Fibroblast of skin of scalp (primary cell): ENCODE results near the gene ZNF469.
"Not testable (repeated sequence)": the region's sequence is repeated elsewhere in the genome, so short reads cannot be mapped to it uniquely, and the experiment has no call there.

ENCODE experiments used
- DNase-seq: peaks from one replicate; pipeline ENCODE4 v3.0.0-alpha.2; 2013

The ZNF469 gene

GRCh38 chr16:88347656-88348376, 34.9 kb upstream of the ZNF469 start:
- DNase-seq, result no peak

DNA sequence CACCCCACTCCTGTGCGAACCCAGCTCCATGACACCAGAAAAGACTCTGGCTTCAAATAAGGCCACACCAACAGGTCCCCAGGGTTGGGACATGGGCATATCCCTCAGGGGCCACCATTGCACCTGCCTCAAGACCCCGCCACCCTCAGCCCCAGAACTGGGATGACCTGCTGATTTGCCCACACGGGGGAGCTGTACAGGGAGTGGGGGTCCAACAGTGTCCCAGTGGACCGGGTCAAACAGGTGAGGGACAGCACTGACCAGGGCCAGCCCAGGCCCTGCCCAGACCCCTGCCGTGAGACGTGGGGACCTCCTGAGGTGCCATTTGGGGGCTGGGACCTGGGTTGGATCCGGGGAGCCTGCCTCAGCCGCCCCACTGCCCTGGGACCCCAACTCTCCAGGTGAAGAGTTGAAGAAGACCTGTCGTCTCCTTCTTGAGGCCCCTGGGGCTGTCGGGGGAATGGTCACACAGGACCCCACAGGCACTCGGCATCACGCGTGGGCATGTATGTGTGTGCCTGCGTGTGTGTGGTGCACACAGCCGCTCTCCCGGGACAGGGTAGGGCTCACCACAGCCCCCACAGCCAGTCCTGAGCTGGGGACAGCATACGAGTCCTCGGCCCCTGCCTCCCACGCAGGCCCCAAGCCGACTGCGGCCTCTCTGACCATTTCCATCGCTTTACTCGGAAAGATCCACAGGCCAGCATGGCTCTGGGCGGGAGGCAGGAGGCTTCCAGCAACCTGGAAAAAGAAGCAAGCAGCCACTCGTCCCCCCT, 34.2 kb upstream of the ZNF469 start:
- DNase-seq, result no peak

DNA sequence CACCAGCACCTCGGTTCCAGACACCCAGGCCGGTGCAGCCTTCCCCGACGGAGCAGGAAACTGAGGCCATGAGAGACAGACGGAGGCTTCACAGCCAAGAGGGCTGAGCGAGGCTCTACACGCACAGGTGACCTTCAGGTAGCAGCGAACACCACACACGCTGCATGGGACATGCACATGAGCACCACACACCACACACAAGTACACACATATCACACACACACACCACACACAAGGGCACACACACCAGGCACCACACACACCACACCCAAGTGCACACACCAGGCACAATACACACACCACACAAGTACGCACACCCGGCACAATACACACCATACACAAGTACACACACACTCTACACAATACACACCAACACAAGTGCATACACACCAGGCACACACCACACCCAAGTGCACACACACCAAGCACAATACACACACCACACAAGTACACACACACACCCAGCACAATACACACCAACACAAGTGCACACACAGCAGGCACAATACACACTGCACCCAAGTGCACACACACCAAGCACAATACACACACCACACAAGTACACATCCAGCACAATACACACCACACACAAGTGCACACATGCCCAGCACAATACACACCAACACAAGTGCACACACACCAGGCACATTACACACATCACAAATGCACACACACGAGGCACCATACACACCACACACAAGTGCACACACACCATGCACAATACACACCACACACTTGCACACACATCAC, 33.4 kb upstream of the ZNF469 start:
- no peak for DNase-seq

GRCh38 chr16:88349903-88350900, 32.6 kb upstream of the ZNF469 start:
- DNase-seq, result no peak

DNA sequence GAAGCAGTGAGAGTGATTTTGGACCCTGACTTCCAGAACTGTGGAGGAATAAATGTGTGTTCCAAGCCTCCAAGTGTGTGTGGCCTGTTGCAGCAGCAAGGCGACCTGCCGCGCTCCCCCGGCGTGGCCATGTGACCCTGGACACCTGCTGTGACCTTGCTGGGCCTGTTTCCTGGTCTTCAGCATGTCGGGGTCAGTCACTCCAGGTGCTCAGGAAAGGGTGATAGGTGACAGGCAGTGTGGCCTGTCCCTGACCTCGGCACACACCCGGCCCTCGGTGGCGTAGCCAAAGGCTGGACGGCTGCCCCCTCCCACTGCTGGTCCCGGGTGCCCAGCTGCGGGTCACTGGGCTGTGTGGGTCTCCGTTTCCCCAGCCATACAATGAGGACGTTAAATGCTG, 31.8 kb upstream of the ZNF469 start:
- DNase-seq, result no peak

- DNase-seq, result no peak
Observed at GRCh38 chr16:88351491-88352101, 31.2 kb upstream of the ZNF469 start.

DNA sequence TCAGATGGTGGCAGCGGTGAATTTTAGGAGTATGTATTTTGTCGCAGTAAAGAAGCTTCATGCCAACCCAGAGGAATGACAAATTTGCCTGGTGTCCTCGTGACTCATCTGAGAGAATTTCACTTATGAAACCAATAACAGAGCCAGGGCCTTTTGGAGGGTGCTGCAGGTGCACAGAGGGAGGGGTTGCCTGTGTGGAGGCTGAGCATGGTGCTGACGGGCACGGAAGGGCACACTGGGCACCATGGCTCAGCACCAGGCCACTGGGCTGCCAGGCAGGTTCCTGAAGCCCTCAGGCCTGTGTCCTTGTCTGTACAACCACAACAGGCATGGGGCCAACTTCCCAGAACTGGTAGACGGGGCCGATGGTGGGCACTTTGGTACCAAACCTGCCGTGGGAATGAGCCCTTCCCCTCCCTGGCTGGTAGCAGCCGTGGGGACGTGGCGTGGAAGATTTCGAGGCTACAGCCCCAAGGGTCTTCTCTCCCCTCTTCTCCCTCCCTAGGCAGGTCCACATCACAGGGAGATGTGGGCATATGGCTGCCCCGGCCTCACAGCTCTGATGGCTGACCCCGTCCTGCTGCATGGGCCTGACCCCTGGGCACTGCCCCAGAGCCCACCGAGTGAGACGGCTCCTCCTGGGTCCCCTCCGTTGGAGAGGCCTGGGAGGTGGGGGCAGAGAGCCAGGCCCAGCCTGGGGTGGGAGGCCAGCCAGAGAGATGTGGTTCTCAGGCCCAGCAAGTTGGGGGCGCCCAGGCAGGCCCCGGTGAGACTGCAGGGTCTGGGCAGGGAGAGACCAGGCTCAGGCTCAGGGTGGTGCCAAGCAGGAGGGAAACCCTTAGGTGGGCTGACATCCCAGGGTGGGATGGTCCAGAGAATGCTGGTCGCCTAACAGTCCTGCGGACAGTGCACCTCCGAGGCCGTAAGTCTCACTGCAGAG, 30.2 kb upstream of the ZNF469 start:
- no peak for DNase-seq

- DNase-seq, result no peak
Observed at GRCh38 chr16:88353232-88353631, 29.5 kb upstream of the ZNF469 start.

GRCh38 chr16:88353691-88354090, 29.1 kb upstream of the ZNF469 start:
- DNase-seq, result no peak

DNA sequence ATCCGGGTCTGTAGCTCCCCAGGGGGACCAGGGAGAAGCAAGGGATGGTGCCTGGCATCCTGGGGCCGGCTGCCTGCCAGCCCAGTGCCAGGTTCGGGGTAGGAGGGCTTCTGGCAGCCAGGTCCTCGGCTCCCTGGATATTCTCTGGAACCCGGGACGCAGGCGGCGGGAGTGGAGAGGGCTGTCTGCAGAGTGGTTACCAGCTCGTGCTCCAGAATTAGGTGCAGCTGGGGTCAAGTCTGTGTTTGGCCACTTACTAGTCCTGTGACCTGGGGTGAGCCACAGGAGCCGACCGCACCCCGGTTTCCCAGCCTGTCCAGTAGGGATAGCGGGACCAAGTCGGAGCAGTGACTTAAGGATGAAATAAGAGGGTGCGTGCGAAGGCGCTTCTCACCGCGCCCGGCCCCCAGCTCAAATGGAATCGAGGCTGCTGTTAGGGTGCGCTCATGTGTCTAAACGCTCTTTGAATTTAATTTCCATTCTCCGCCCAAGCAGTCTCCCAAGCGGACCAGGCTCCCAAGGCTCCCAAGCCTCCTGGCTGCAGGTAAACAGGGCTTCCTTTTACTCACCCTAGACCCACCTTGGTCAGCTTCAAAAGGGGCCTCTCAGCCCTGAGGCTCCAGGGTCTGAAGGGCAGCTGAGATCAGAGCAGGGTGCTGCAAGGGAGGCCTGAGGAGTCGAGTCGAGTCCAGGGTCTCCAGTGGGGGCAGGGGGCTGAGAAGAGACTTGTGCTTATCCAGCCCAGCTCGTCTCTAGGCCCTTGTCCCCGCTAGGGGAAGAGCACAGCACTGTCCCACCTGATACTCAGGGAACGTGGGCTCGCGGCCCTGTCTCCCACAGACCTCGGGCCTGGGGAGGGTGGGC, 28.3 kb upstream of the ZNF469 start:
- DNase-seq, result no peak

GRCh38 chr16:88355093-88355388, 27.7 kb upstream of the ZNF469 start:
- DNase-seq, result no peak

- no peak for DNase-seq
Observed at GRCh38 chr16:88355389-88356123, 27.2 kb upstream of the ZNF469 start.

DNA sequence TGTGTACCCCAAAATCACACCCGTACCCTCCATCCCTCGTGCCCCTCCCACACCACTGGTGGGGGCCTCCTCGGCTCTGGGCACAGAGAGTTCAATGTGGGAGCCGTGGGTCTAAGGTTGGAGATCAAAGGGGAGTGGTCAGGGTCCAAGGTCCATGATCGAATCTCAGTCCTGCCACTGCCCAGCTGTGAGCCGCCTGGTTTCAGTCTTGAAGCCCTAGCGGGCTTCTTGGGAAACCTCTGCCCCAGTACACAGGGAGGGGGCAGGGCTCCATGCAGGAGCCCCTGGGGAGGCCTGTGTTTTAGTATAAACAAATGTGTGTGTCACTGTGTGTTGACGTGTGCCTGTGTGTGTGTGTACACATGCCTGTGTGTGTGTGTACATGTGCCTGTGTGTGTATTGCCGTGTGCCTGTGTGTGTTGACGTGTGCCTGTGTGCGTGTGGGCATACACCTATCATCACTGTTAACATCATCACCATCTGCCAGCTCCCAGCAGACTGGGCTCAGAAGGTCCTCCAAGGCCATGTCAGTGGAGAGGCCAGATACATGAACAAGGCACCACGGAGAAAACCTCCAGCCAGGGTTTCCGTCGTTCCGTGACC, 26.5 kb upstream of the ZNF469 start:
- DNase-seq, result peak; percentile 43

DNA sequence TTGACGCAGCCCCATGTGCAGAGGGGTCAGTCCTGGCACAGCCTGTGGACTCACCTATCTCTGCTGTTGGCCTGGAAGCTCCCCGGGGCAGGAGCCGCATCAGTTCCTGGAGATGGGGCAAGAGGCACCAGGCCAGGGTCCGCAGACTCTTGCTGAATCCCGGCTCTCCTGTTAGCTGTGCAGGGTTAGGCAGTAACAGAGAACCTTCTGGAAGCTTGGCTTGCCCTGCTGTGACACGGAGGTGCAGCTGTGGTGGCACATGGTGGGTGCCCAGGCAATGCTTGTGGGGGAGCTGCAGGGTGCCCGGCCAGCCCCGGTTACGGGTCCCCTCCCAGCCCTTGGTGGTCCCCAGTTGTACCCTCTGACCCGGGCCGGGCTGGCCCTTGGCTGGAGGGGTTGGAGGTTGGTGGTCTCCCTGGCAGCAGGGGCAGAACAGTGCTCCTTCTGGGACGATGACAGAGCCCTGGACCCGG, 26.0 kb upstream of the ZNF469 start:
- no peak for DNase-seq

DNA sequence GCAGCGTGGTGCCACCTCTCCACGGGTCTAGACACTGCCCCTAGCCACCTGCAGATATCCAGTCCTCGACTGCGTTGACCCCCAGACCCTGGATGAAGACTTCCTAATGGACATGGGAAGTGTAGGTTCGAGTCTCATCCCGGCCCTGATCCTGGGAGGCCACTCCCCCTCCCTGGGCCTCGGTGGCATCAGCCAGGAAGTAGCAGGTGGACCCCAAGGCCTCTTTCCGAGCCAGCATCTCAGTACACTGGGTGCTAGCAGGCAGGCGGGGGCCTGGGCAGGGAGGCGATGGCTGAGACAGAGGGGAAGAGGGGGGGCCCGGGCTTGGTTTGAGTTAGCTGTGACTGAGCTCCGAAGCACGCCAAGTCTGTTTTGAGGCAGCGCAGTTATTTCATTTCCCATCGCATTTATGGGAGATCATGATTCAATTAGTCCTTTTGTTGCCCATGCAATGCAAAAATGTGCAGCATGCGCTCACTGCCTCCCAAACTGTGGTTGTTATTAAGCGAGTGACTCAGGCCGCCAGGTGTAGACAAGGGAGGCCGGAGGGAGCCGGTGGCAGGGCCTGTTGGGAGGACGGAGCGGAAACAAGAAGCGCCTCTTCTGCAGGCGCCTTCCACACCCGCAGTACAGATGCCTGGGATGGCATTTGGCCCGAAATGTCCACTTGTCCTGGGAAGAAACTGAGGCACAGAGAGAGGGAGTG, 25.3 kb upstream of the ZNF469 start:
- DNase-seq, result peak; percentile 90

DNA sequence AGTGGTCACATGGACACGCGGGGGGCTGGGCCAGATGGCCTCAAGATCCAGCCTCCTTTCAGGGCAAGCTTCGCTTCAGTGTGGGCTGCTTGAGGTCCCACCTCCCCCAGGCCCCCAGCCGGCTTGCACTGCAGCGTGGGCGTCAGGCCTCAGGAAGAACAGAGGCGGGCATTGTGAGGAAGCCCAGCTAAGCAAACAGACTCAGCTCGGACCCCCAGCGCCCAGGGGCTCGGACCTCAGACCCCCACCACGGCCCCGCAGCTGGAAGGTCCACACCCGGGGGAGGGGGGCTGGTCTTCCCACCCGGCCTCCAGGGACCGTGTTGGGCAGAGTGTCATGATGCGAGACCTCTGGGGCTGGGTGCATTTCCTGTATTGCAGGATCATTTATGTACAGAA, 24.7 kb upstream of the ZNF469 start:
- no peak for DNase-seq

- DNase-seq, result no peak
Observed at GRCh38 chr16:88359008-88359407, 23.8 kb upstream of the ZNF469 start.

GRCh38 chr16:88360401-88360800, 22.4 kb upstream of the ZNF469 start:
- DNase-seq, result not testable (repeated sequence)
